Adrenal gland (tissue), 12 donors: ENCODE data around the gene ESAM. TPM values are rescaled to one million over a fixed set of nuclear protein-coding genes. Genes with fewer than 3 reads are reported as not detected.

ENCODE experiments used
- DNase-seq, 7 donors: peaks; one replicate each; pipeline ENCODE4 v3.0.0-alpha.2; 2019 to 2020
- H3K27ac ChIP-seq, 5 donors: fragments of 200-600 bp; sonication (generic) in 4 of 5; 1 replicate in 3 of 5; 2 replicates in 2 of 5; pipeline versions ENCODE4 v1.5.1 to v1.8.0; 2016 to 2020; ENCODE audit warnings: mild to moderate bottlenecking in 1 of 5
- H3K27me3 ChIP-seq: fragments of 200-600 bp; 2 replicates; pipeline ENCODE4 v1.8.0; 2021
- H3K36me3 ChIP-seq, 2 donors: fragments of 200-600 bp; replicated peaks in 1 of 2; 1 replicate in 1 of 2; 2 replicates in 1 of 2; pipeline versions ENCODE4 v1.5.1 to v1.8.0; 2018 to 2022
- H3K4me1 ChIP-seq, 2 donors: fragments of 200-600 bp; replicated peaks in 1 of 2; 1 replicate in 1 of 2; 2 replicates in 1 of 2; pipeline versions ENCODE4 v1.5.1 to v1.8.0; 2018 to 2021
- H3K4me3 ChIP-seq, 4 donors: fragments of 200-600 bp; sonication (generic) in 3 of 4; one replicate each; pipeline ENCODE4 v1.5.1; 2016 to 2018
- H3K9me3 ChIP-seq, 3 donors: fragments of 200-600 bp; sonication (generic) in 1 of 3; replicated peaks in 1 of 3; 1 replicate in 2 of 3; 2 replicates in 1 of 3; pipeline versions ENCODE4 v1.5.1 to v1.8.0; 2016 to 2021
- POLR2A ChIP-seq, 2 donors: fragments of 450-650 bp; IDR thresholded peaks; one replicate each; pipeline ENCODE4 v1.6.1; 2017; ENCODE audit warnings: antibody characterized with exemption in 2 of 2, mild to moderate bottlenecking in 2 of 2, moderate library complexity in 1 of 2
- WGBS, 4 donors: extraction: QIAGEN DNeasy Blood & Tissue Kit in 2 of 4; methylation state at CpG; one replicate each; pipeline versions ENCODE4 v1.1.5 to v1.1.7; 2013 to 2017; 5-methylcytosine and 5-hydroxymethylcytosine counted together
- intact Hi-C, 2 donors: fragments of 100-400 bp; cut with DNase I; formaldehyde crosslinking; loops; one replicate each; pipeline versions ENCODE4 v1.14.1 to v1.15.0; 2022 to 2023
- polyA plus RNA-seq, 3 donors: library from polyadenylated mRNA; stranded (reverse); fragments of 200-250 nt in 2 of 3; fragments of 350-450 nt in 1 of 3; fragmentation: Illumina TruSeq in 1 of 3; extraction: RNeasy Lipid Tissue Mini Kit (QIAGEN cat#74804) in 1 of 3; gene quantifications; one replicate each; pipeline ENCODE4 v1.2.3, GENCODE V29; 2013 to 2014
- total RNA-seq, 9 donors: library from RNA; depleted of rRNA in 4 of 9; stranded (reverse); fragments of >200 nt in 4 of 9; fragments of 120-200 nt in 1 of 9; fragmentation: NEBNext Ultra II Directional in 1 of 9; extraction: Animal tissue kit (Norgen Biotek cat#: 25700) in 1 of 9; gene quantifications; one replicate each; pipeline versions ENCODE4 v1.1.0 to v1.2.4, GENCODE V29; 2013 to 2023
- TF ChIP-seq, protein P1 (sequence below), 6 experiments: fragments of 450-650 bp in 4 of 6; fragments of 200-600 bp in 2 of 6; sonication (generic) in 1 of 6; IDR thresholded peaks; 1 replicate in 5 of 6; 2 replicates in 1 of 6; pipeline versions ENCODE4 v1.5.1 to v1.8.0; 2016 to 2021; ENCODE audit warnings: antibody characterized with exemption in 6 of 6, mild to moderate bottlenecking in 2 of 6, moderate library complexity in 1 of 6
- donor health status: healthy with polysubstance abuse.
- donor health status: Bipolar disorder and iron deficiency.
- donor health status: DM: yes; HTN: yes; CAD: no.
- donor health status: DM: no; HTN: no; CAD: no.
- donor health status: DM: no; HTN: no; CAD: no.
- donor health status: DM: yes; HTN: yes; CAD: no.

Gene ESAM
- total and polyA plus RNA-seq, 12 donors: 8.2 to 36.9 (median 29.2) TPM

DNA sequence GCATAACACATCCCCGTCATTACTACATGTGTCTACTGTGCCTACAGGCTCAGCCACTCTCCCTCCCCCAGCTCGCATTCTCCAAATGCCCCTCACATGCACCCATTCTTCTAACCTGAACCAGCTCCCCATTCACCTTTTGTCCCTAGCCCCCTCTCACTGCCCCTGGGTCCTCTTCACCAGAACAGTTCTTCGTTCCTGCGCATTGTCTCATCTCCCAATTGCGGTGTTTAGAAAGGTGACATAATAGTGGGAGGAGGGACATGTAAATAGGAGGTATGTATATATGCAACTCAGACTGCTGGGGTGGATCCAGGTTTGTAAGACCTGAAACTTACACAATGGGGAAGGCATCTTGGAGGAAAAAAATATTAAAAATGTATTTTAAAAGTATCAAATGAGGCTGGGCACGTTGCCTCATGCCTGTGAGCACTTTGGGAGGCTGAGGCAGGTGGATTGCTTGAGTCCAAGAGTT, 5.3 kb downstream of the ESAM start:
- Histone ChIP-seq H3K4me3 (no peak overlapping the region), H3K27ac (no peak overlapping the region), H3K27me3 (peaks cover 37% of the 10 kb centered on the region), H3K36me3 (no peaks in the 10 kb centered on the region), H3K9me3 (no peaks in the 10 kb centered on the region), H3K4me1 (peaks cover 0 to 25% of the 10 kb centered on the region in 2 donors)
- no peak for DNase-seq
- TF ChIP-seq, protein P1, sequence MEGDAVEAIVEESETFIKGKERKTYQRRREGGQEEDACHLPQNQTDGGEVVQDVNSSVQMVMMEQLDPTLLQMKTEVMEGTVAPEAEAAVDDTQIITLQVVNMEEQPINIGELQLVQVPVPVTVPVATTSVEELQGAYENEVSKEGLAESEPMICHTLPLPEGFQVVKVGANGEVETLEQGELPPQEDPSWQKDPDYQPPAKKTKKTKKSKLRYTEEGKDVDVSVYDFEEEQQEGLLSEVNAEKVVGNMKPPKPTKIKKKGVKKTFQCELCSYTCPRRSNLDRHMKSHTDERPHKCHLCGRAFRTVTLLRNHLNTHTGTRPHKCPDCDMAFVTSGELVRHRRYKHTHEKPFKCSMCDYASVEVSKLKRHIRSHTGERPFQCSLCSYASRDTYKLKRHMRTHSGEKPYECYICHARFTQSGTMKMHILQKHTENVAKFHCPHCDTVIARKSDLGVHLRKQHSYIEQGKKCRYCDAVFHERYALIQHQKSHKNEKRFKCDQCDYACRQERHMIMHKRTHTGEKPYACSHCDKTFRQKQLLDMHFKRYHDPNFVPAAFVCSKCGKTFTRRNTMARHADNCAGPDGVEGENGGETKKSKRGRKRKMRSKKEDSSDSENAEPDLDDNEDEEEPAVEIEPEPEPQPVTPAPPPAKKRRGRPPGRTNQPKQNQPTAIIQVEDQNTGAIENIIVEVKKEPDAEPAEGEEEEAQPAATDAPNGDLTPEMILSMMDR (IDR thresholded peaks at IDR 0.05): no peak
- no peak for TF ChIP-seq POLR2A (IDR thresholded peaks at IDR 0.05)
- intact Hi-C loops: no loop called here
- WGBS, 4 donors: 31 to 40% (median 35%) methylated on average over 6 of the region's 6 CpGs

DNA sequence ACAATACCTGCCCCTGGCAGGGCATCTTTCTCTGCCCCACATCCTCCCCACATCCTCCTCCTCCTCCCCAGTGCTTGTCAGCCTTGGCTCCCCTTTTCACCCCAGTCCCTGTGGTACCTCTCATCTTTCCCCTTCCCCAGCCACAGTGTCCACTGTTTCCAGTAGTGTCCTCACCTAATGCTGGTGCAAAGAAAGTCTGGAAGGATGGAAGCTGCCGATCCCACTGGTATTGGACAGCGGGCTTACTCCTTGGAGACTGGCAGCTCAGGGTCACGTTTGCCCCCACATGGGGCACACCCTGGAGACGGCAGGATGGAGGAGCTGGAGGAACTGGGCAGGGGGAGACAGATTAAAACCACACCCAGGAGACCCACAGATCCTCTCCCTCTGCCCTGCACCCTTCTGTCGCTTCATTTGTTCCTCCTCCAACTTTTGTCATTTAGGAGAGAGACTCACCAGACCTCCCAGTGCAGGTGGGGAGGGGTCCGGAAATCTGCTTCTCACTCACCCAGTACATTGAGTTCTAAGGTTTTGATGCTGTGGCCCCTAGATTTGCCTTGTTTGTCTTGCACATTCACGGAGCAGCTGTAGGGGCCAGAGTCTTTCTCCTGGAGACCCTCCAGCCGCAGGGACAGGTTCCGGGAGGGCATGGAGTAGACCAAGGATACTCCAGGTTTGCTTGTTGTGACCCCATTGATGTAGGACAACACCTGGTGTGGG, 5.9 kb downstream of the ESAM start:
- H3K4me1 ChIP-seq: peaks cover 0 to 25% of the 10 kb centered on the region in 2 donors
- 25 to 35% (median 28%) methylated on average over 6 to 9 of the region's 9 CpGs for WGBS, 4 donors
- no peak for DNase-seq
- intact Hi-C loops: no loop called here
- H3K27me3 ChIP-seq: peaks cover 37% of the 10 kb centered on the region
- TF ChIP-seq, protein P1 (IDR thresholded peaks at IDR 0.05): no peak
- TF ChIP-seq POLR2A (IDR thresholded peaks at IDR 0.05): no peak
- no peaks in the 10 kb centered on the region for H3K9me3 ChIP-seq
- H3K36me3 ChIP-seq: no peaks in the 10 kb centered on the region
- H3K27ac ChIP-seq: no peak overlapping the region
- no peak overlapping the region for H3K4me3 ChIP-seq

DNA sequence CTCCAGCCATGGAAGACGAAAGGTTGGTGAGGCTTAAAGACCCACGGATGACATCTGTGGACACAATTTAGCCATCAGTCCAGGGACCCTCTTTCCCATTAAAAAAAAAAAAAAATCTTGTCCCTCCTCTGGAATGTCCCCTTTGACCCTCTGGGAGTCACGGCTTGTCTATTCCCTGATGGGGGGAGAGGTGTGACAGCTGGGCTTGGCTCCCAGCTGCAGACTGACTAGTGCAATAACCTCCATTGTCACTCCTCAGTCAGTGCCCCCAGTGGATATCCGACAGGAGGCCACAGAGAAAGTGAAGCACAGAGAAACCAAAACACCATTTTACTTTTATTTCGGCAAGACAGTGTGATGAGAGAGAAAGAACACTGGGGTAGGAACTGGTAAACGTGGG, 7.4 kb downstream of the ESAM start:
- peaks cover 0 to 18% of the 10 kb centered on the region in 2 donors for H3K4me1 ChIP-seq
- no peaks in the 10 kb centered on the region for H3K36me3 ChIP-seq
- H3K9me3 ChIP-seq: no peaks in the 10 kb centered on the region
- H3K27ac ChIP-seq: no peak overlapping the region
- intact Hi-C loops: no loop called here
- no peak overlapping the region for H3K4me3 ChIP-seq
- peaks cover 36% of the 10 kb centered on the region for H3K27me3 ChIP-seq
- no peak for TF ChIP-seq POLR2A (IDR thresholded peaks at IDR 0.05)
- TF ChIP-seq, protein P1 (IDR thresholded peaks at IDR 0.05): no peak
- no peak for DNase-seq
- 65 to 80% (median 73%) methylated on average over 6 of the region's 6 CpGs for WGBS, 4 donors

DNA sequence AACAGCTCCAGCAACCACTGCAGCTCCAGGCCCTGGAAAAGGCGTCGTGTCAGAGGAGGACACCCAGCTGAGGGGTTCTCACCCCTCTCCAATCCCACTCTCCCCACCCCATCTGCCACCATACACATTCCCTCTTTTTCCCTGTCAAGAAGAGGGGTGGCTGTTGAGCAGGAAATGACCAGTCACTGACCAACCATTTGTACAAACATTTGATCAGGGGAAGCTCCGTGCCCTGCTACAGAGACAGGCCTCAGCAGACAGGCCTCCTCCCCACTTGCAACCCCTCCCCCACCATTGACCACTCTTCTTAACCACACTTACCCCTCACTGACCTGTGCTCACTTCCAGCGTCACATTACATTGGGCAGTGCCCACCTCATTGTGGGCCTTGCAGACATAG, 7.8 kb downstream of the ESAM start:
- Histone ChIP-seq H3K4me1 (peaks cover 0 to 14% of the 10 kb centered on the region in 2 donors), H3K27me3 (peaks cover 32% of the 10 kb centered on the region), H3K4me3 (no peak overlapping the region), H3K36me3 (no peaks in the 10 kb centered on the region), H3K27ac (no peak overlapping the region), H3K9me3 (no peaks in the 10 kb centered on the region)
- 63 to 81% (median 73%) methylated on average over 4 of the region's 4 CpGs for WGBS, 4 donors
- intact Hi-C loops: no loop called here
- TF ChIP-seq POLR2A (IDR thresholded peaks at IDR 0.05): no peak
- TF ChIP-seq, protein P1 (IDR thresholded peaks at IDR 0.05): no peak
- no peak for DNase-seq
